SK-N-SH treated with all-trans-retinoic acid at 6 μM for 48 hours (cell line): ENCODE data around the gene HIVEP3.

ENCODE experiments used
- ATAC-seq: fragments of 200-7000 bp; cut with Tn5 transposase; 3 replicates; pipeline ENCODE4 v1.9.1; 2020; ENCODE audit warnings: mild to moderate bottlenecking, moderate library complexity
- BACH2 ChIP-seq: fragments of 250-450 bp; sonication (Bioruptor Pico); IDR thresholded peaks from 2 replicates; pipeline ENCODE4 v1.9.0; 2021; ENCODE audit warnings: mild to moderate bottlenecking, borderline replicate concordance
- CREB5 ChIP-seq: fragments of 250-450 bp; sonication (Bioruptor Pico); IDR thresholded peaks from 2 replicates; pipeline ENCODE4 v1.5.1; 2020; ENCODE audit warnings: low read depth, mild to moderate bottlenecking, moderate library complexity
- CSDC2 ChIP-seq: fragments of 250-450 bp; sonication (Bioruptor Pico); IDR thresholded peaks from 2 replicates; pipeline ENCODE4 v1.5.0; 2020; ENCODE audit warnings: mild to moderate bottlenecking, moderate library complexity
- CSRNP3 ChIP-seq: fragments of 250-450 bp; sonication (Bioruptor Pico); IDR thresholded peaks from 2 replicates; pipeline ENCODE4 v1.5.1; 2021; ENCODE audit warnings: mild to moderate bottlenecking, moderate library complexity
- ESRRG ChIP-seq: fragments of 250-450 bp; sonication (Bioruptor Pico); IDR thresholded peaks from 2 replicates; pipeline ENCODE4 v1.6.1; 2021; ENCODE audit warnings: mild to moderate bottlenecking
- GLIS3 ChIP-seq: fragments of 250-450 bp; sonication (Bioruptor Pico); IDR thresholded peaks from 2 replicates; pipeline ENCODE4 v1.5.0; 2020; ENCODE audit warnings: mild to moderate bottlenecking, moderate library complexity
- ISL1 ChIP-seq: fragments of 250-450 bp; sonication (Bioruptor Pico); IDR thresholded peaks from 2 replicates; pipeline ENCODE4 v2.1.2; 2022; ENCODE audit warnings: mild to moderate bottlenecking, moderate library complexity
- OSR1 ChIP-seq: fragments of 250-450 bp; sonication (Bioruptor Pico); IDR thresholded peaks from 2 replicates; pipeline ENCODE4 v1.8.0; 2022; ENCODE audit warnings: moderate library complexity, mild to moderate bottlenecking, inconsistent platforms
- POU6F1 ChIP-seq: fragments of 250-450 bp; sonication (Bioruptor Pico); IDR thresholded peaks from 2 replicates; pipeline ENCODE4 v1.8.0; 2021; ENCODE audit warnings: low read depth, mild to moderate bottlenecking, moderate library complexity, borderline replicate concordance
- PPARA ChIP-seq: fragments of 250-450 bp; sonication (Bioruptor Pico); IDR thresholded peaks from 2 replicates; pipeline ENCODE4 v1.5.0; 2020; ENCODE audit warnings: mild to moderate bottlenecking, borderline replicate concordance
- RARB ChIP-seq: fragments of 250-450 bp; sonication (Bioruptor Pico); IDR thresholded peaks from 2 replicates; pipeline ENCODE4 v1.8.0; 2021; ENCODE audit warnings: mild to moderate bottlenecking, moderate library complexity
- SNAI2 ChIP-seq: fragments of 250-450 bp; sonication (Bioruptor Pico); IDR thresholded peaks from 2 replicates; pipeline ENCODE4 v1.5.0; 2020; ENCODE audit warnings: mild to moderate bottlenecking, moderate library complexity
- TCF4 ChIP-seq: fragments of 250-450 bp; sonication (Bioruptor Pico); IDR thresholded peaks from 2 replicates; pipeline ENCODE4 v1.8.0; 2021; ENCODE audit warnings: mild to moderate bottlenecking, moderate library complexity, borderline replicate concordance
- TOX ChIP-seq: fragments of 250-450 bp; sonication (Bioruptor Pico); IDR thresholded peaks from 2 replicates; pipeline ENCODE4 v1.8.0; 2021; ENCODE audit warnings: mild to moderate bottlenecking, moderate library complexity, borderline replicate concordance
- TSHZ2 ChIP-seq: fragments of 250-450 bp; sonication (Bioruptor Pico); IDR thresholded peaks from 2 replicates; pipeline ENCODE4 v1.5.0; 2020; ENCODE audit warnings: mild to moderate bottlenecking, moderate library complexity
- ZC3H10 ChIP-seq: fragments of 250-450 bp; sonication (Bioruptor Pico); IDR thresholded peaks from 2 replicates; pipeline ENCODE4 v1.5.1; 2021; ENCODE audit warnings: mild to moderate bottlenecking, moderate library complexity
- ZFP3 ChIP-seq: fragments of 250-450 bp; sonication (Bioruptor Pico); IDR thresholded peaks from 2 replicates; pipeline ENCODE4 v1.5.0; 2020; ENCODE audit warnings: mild to moderate bottlenecking, moderate library complexity
- ZFP30 ChIP-seq: fragments of 450-650 bp; formaldehyde crosslinking; IDR thresholded peaks from 2 replicates; pipeline ENCODE4 v1.5.0; 2022; ENCODE audit warnings: mild to moderate bottlenecking, moderate library complexity
- ZNF565 ChIP-seq: fragments of 450-650 bp; formaldehyde crosslinking; conservative IDR thresholded peaks from 2 replicates; pipeline ENCODE4 v1.5.0; 2020; ENCODE audit warnings: low read depth, mild to moderate bottlenecking, moderate library complexity
- ZNF70 ChIP-seq: fragments of 450-650 bp; formaldehyde crosslinking; IDR thresholded peaks from 2 replicates; pipeline ENCODE4 v1.5.0; 2020; ENCODE audit warnings: mild to moderate bottlenecking, moderate library complexity
- ZNF8 ChIP-seq: fragments of 450-650 bp; formaldehyde crosslinking; IDR thresholded peaks from 2 replicates; pipeline ENCODE4 v1.5.0; 2020; ENCODE audit warnings: mild to moderate bottlenecking, moderate library complexity

HIVEP3 gene

GRCh38 chr1:41642922-41643821 lies 275.6 kb downstream of the HIVEP3 start:
- ATAC-seq = no peak
- TF ChIP-seq TSHZ2 (no peak), ZNF70 (CRISPR knock-in tag) (no peak), TOX (CRISPR knock-in tag) (no peak), ESRRG (CRISPR knock-in tag) (no peak)

GRCh38 chr1:41641941-41642527 lies 276.7 kb downstream of the HIVEP3 start:
- no peak for TF ChIP-seq CREB5 (CRISPR knock-in tag)
- TF ChIP-seq GLIS3 (CRISPR knock-in tag) = no peak
- TF ChIP-seq SNAI2 (CRISPR knock-in tag) = no peak
- no peak for TF ChIP-seq CSRNP3
- TF ChIP-seq ZC3H10 = no peak
- no peak for TF ChIP-seq BACH2 (CRISPR knock-in tag)
- no peak for TF ChIP-seq RARB (CRISPR knock-in tag)
- no peak for TF ChIP-seq TSHZ2
- no peak for TF ChIP-seq ESRRG (CRISPR knock-in tag)
- TF ChIP-seq ZFP3 (CRISPR knock-in tag) = no peak
- no peak for TF ChIP-seq CSDC2 (CRISPR knock-in tag)
- TF ChIP-seq OSR1 (CRISPR knock-in tag) = no peak
- ATAC-seq = no peak

GRCh38 chr1:41641475-41641814 lies 277.3 kb downstream of the HIVEP3 start:
- ATAC-seq = no peak

More at GRCh38 chr1:41641475-41641814, 277.3 kb downstream of the HIVEP3 start:
- no peak for TF ChIP-seq PPARA
- TF ChIP-seq ZFP3 (CRISPR knock-in tag) = no peak
- TF ChIP-seq BACH2 (CRISPR knock-in tag) = no peak
- TF ChIP-seq ISL1 (CRISPR knock-in tag) = no peak
- TF ChIP-seq ESRRG (CRISPR knock-in tag) = no peak
- TF ChIP-seq TCF4 (CRISPR knock-in tag) = no peak
- TF ChIP-seq ZFP30 = no peak
- TF ChIP-seq TSHZ2 = no peak
- no peak for TF ChIP-seq ZNF8 (CRISPR knock-in tag)
- no peak for TF ChIP-seq ZNF565 (CRISPR knock-in tag)
- no peak for TF ChIP-seq CSDC2 (CRISPR knock-in tag)
- no peak for TF ChIP-seq GLIS3 (CRISPR knock-in tag)
- no peak for TF ChIP-seq CSRNP3
- TF ChIP-seq POU6F1 (CRISPR knock-in tag) = no peak
- TF ChIP-seq TOX (CRISPR knock-in tag) = no peak
